GM19455 (cell line): ENCODE data around the gene RNF31.
A peak's percentile ranks its signal among the peaks of the same experiment; 100 is the strongest.

Experiments
- ATAC-seq: cut with Tn5 transposase; IDR thresholded peaks from one replicate; pipeline ENCODE4 v1.9.1; 2021; ENCODE audit not compliant: unreplicated experiment

RNF31 gene

GRCh38 chr14:24137529-24138395, 9.5 kb upstream of the RNF31 start:
- no peak for ATAC-seq

- ATAC-seq = no peak
Observed at GRCh38 chr14:24138396-24139271, 8.7 kb upstream of the RNF31 start.

- no peak for ATAC-seq
Observed at GRCh38 chr14:24139272-24139934, 7.9 kb upstream of the RNF31 start.

GRCh38 chr14:24141097-24141880, 6.0 kb upstream of the RNF31 start, which contains the start of gene EMC9:
Gene EMC9 (minus strand): TSS chr14:24141591. CDS start chr14:24141304, 287 bp downstream.
- peak; percentile 78 for ATAC-seq

- ATAC-seq = no peak
Observed at GRCh38 chr14:24143511-24143910, 3.8 kb upstream of the RNF31 start.

- ATAC-seq = no peak
Observed at GRCh38 chr14:24144451-24144850, 2.8 kb upstream of the RNF31 start.

GRCh38 chr14:24145219-24145618, 2.1 kb upstream of the RNF31 start:
- ATAC-seq = no peak

GRCh38 chr14:24145690-24146452, 1.4 kb upstream of the RNF31 start:
- ATAC-seq = no peak

- peak; percentile 62 for ATAC-seq
Observed at GRCh38 chr14:24146453-24146977, 783 bp upstream of the RNF31 start, which contains the start of gene PSME2. Gene PSME2 (minus strand): TSS chr14:24146610. CDS start chr14:24146581, 29 bp downstream.

GRCh38 chr14:24147761-24148428, 597 bp downstream of the RNF31 start:
- ATAC-seq = no peak

- no peak for ATAC-seq
Observed at GRCh38 chr14:24149302-24149969, 2.1 kb downstream of the RNF31 start.

- no peak for ATAC-seq
Observed at GRCh38 chr14:24150061-24150460, 2.8 kb downstream of the RNF31 start.

- no peak for ATAC-seq
Observed at GRCh38 chr14:24150567-24150966, 3.3 kb downstream of the RNF31 start.

GRCh38 chr14:24150993-24151392, 3.7 kb downstream of the RNF31 start:
- ATAC-seq = no peak

- no peak for ATAC-seq
Observed at GRCh38 chr14:24151404-24152080, 4.2 kb downstream of the RNF31 start.

- ATAC-seq = no peak
Observed at GRCh38 chr14:24155100-24155499, 7.8 kb downstream of the RNF31 start.

GRCh38 chr14:24156840-24157239, 9.5 kb downstream of the RNF31 start:
- ATAC-seq = no peak

GRCh38 chr14:24157331-24157730, 10.0 kb downstream of the RNF31 start:
- ATAC-seq = no peak
